C4-2B (cell line): ENCODE measurements around the gene HRNR.

ENCODE experiments used
- ZFX ChIP-seq: fragments of 450-650 bp; IDR thresholded peaks from 2 replicates; pipeline ENCODE4 v1.6.1; 2017
- TF ChIP-seq, protein P1 (sequence below): fragments of 450-650 bp; conservative IDR thresholded peaks from 2 replicates; pipeline ENCODE4 v1.5.1; 2017; ENCODE audit warnings: mild to moderate bottlenecking

DNA sequence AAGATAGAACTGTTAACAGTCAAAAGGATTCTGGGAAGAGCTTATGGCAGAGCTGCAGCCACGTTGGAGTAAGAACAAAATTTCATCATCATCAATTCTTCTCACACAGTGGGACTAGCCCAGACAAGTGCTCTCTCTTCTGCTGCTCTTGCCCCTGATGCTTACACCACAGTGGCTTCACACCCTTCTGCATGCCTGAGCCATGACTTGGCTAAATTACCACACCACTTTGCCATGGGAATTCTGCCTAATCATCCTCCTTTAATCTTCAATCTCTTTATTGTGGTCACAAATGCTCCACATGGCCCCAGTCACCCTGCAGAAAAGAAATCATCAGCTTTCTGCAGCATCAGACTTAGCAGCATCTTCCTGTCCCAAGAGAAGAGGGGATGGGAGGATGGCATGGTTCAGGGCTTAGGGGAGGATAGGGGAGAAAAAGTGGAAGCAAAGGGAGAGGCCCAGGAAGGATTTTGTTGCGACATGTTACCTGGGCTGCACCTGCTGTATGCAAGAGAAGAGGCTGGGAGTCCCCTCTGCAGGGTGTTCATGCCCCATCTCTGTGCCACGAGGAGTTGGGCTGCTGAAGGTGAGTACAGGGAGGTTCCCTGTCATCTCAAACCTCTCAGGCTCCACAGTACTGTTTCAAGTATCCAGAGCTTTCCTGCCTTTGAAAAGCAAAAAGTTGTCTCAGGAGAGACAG, 56.0 kb downstream of the HRNR start:
- TF ChIP-seq, protein P1, sequence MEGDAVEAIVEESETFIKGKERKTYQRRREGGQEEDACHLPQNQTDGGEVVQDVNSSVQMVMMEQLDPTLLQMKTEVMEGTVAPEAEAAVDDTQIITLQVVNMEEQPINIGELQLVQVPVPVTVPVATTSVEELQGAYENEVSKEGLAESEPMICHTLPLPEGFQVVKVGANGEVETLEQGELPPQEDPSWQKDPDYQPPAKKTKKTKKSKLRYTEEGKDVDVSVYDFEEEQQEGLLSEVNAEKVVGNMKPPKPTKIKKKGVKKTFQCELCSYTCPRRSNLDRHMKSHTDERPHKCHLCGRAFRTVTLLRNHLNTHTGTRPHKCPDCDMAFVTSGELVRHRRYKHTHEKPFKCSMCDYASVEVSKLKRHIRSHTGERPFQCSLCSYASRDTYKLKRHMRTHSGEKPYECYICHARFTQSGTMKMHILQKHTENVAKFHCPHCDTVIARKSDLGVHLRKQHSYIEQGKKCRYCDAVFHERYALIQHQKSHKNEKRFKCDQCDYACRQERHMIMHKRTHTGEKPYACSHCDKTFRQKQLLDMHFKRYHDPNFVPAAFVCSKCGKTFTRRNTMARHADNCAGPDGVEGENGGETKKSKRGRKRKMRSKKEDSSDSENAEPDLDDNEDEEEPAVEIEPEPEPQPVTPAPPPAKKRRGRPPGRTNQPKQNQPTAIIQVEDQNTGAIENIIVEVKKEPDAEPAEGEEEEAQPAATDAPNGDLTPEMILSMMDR, result no peak
- no peak for TF ChIP-seq ZFX
